WTC11 (cell line): ENCODE data around the gene PCID2. TPM values are rescaled to one million over a fixed set of nuclear protein-coding genes. Genes with fewer than 3 reads are reported as not detected.

Source experiments
- ATAC-seq: fragments of 200-7000 bp; cut with Tn5 transposase; 2 replicates; pipeline ENCODE4 v1.10.0; 2021; ENCODE audit warnings: mild to moderate bottlenecking, moderate library complexity
- CTCF ChIA-PET: fragments of 300-600 bp; sonication (Branson Sonifier 250); formaldehyde crosslinking; loops from one replicate; lab custom pipeline; 2021; ENCODE audit warnings: antibody characterized with exemption; lab: Charles Lee
- POLR2A ChIA-PET: fragments of 350-600 bp; sonication (Branson Sonifier 250); formaldehyde crosslinking; loops from one replicate; lab custom pipeline; 2021; ENCODE audit warnings: antibody characterized with exemption; lab: Charles Lee
- DNase-seq: peaks from one replicate; pipeline ENCODE4 v3.0.0; 2021; ENCODE audit warnings: low spot score
- H3K27ac Mint-ChIP-seq: 2 replicates; pipeline ENCODE4 v1.8.0; 2021; ENCODE audit warnings: mixed read lengths
- H3K27me3 Mint-ChIP-seq: 2 replicates; pipeline ENCODE4 v1.8.0; 2021; ENCODE audit warnings: low read depth, mild to moderate bottlenecking, moderate library complexity, mixed read lengths
- H3K36me3 Mint-ChIP-seq: 2 replicates; pipeline ENCODE4 v1.8.0; 2021; ENCODE audit warnings: mixed read lengths
- H3K4me1 Mint-ChIP-seq: 2 replicates; pipeline ENCODE4 v1.8.0; 2022; ENCODE audit warnings: mixed read lengths
- H3K4me3 Mint-ChIP-seq: 2 replicates; pipeline ENCODE4 v1.8.0; 2021; ENCODE audit warnings: mild to moderate bottlenecking, moderate library complexity, mixed read lengths
- H3K9me3 Mint-ChIP-seq: 2 replicates; pipeline ENCODE4 v1.8.0; 2021; ENCODE audit warnings: mixed read lengths
- AFF4 ChIP-seq: sonication (generic); formaldehyde crosslinking; IDR thresholded peaks from 2 replicates; pipeline ENCODE4 v1.8.1; 2023; ENCODE audit warnings: mild to moderate bottlenecking, missing genetic modification reagents, borderline replicate concordance
- ATF2 ChIP-seq: sonication (generic); formaldehyde crosslinking; IDR thresholded peaks from 2 replicates; pipeline ENCODE4 v1.8.1; 2022; ENCODE audit warnings: low read depth, missing genetic modification reagents, borderline replicate concordance
- CBFB ChIP-seq: sonication (generic); formaldehyde crosslinking; IDR thresholded peaks from 2 replicates; pipeline ENCODE4 v1.8.1; 2022; ENCODE audit warnings: mild to moderate bottlenecking, low read depth, missing genetic modification reagents
- ELF4 ChIP-seq: sonication (generic); formaldehyde crosslinking; IDR thresholded peaks from 2 replicates; pipeline ENCODE4 v1.8.1; 2022; ENCODE audit warnings: low read depth, mild to moderate bottlenecking, moderate library complexity, missing genetic modification reagents
- ERG ChIP-seq: fragments of 250-450 bp; sonication (Bioruptor Pico); IDR thresholded peaks from 2 replicates; pipeline ENCODE4 v1.8.0; 2021; ENCODE audit warnings: mild to moderate bottlenecking
- FOXP1 ChIP-seq: sonication (generic); formaldehyde crosslinking; IDR thresholded peaks from 2 replicates; pipeline ENCODE4 v1.8.0; 2022; ENCODE audit warnings: missing genetic modification reagents, mild to moderate bottlenecking, moderate library complexity, borderline replicate concordance
- IRF1 ChIP-seq: sonication (generic); formaldehyde crosslinking; IDR thresholded peaks from 2 replicates; pipeline ENCODE4 v1.8.0; 2023; ENCODE audit warnings: missing genetic modification reagents
- NFE2L1 ChIP-seq: sonication (generic); formaldehyde crosslinking; IDR thresholded peaks from 2 replicates; pipeline ENCODE4 v1.8.1; 2023; ENCODE audit warnings: missing genetic modification reagents
- NFYB ChIP-seq: sonication (generic); formaldehyde crosslinking; conservative IDR thresholded peaks from 2 replicates; pipeline ENCODE4 v1.8.0; 2022; ENCODE audit warnings: low read depth, missing genetic modification reagents
- NR1H2 ChIP-seq: sonication (generic); formaldehyde crosslinking; IDR thresholded peaks from 2 replicates; pipeline ENCODE4 v1.9.0; 2021; ENCODE audit warnings: mild to moderate bottlenecking, moderate library complexity, missing genetic modification reagents
- STAT6 ChIP-seq: sonication (generic); formaldehyde crosslinking; conservative IDR thresholded peaks from 2 replicates; pipeline ENCODE4 v1.8.1; 2023; ENCODE audit warnings: mild to moderate bottlenecking, low read depth, missing genetic modification reagents, moderate library complexity
- ZNF138 ChIP-seq: sonication (generic); formaldehyde crosslinking; conservative IDR thresholded peaks from 2 replicates; pipeline ENCODE4 v1.8.1; 2022; ENCODE audit warnings: mild to moderate bottlenecking, moderate library complexity, missing genetic modification reagents
- ZNF281 ChIP-seq: sonication (generic); formaldehyde crosslinking; IDR thresholded peaks from 2 replicates; pipeline ENCODE4 v1.8.0; 2023; ENCODE audit warnings: mild to moderate bottlenecking, missing genetic modification reagents
- ZNF532 ChIP-seq: fragments of 250-450 bp; sonication (Bioruptor Pico); IDR thresholded peaks from 2 replicates; pipeline ENCODE4 v1.9.0; 2021; ENCODE audit warnings: mild to moderate bottlenecking, borderline replicate concordance
- total RNA-seq: library from RNA; stranded (reverse); gene quantifications from 3 replicates; pipeline ENCODE4 v1.2.3, GENCODE V29; 2021

The PCID2 gene
- total RNA-seq, 1 experiment from 2014 or later = 69.4 TPM

- TF ChIP-seq ZNF532 (CRISPR knock-in tag) (no peak), FOXP1 (CRISPR knock-in tag) (no peak)
Measured at GRCh38 chr13:113196970-113197737, 11.3 kb downstream of the PCID2 start (continued).

GRCh38 chr13:113195360-113195759 lies 13.1 kb downstream of the PCID2 start:
- no peak for ATAC-seq
- peaks cover 76% of the 10 kb centered on the region for H3K36me3 Mint-ChIP-seq
- POLR2A ChIA-PET = no interaction called here

GRCh38 chr13:113192902-113193301 lies 15.6 kb downstream of the PCID2 start:
- peaks cover 76% of the 10 kb centered on the region for H3K36me3 Mint-ChIP-seq
- TF ChIP-seq CBFB (CRISPR knock-in tag) (no peak), ERG (CRISPR knock-in tag) (no peak), NR1H2 (CRISPR knock-in tag) (no peak), ATF2 (no peak), ZNF281 (CRISPR knock-in tag) (no peak), STAT6 (CRISPR knock-in tag) (no peak), ZNF138 (CRISPR knock-in tag) (no peak), NFE2L1 (CRISPR knock-in tag) (no peak), AFF4 (no peak)

More at GRCh38 chr13:113195360-113195759, 13.1 kb downstream of the PCID2 start:
- DNase-seq = no peak
- CTCF ChIA-PET = no interaction called here
- Mint-ChIP-seq H3K27ac (no peak overlapping the region), H3K9me3 (no peaks in the 10 kb centered on the region), H3K27me3 (no peaks in the 10 kb centered on the region), H3K4me1 (no peaks in the 10 kb centered on the region), H3K4me3 (no peak overlapping the region)
- TF ChIP-seq IRF1 (no peak), NR1H2 (CRISPR knock-in tag) (no peak), ELF4 (CRISPR knock-in tag) (no peak), NFYB (no peak)

More at GRCh38 chr13:113192902-113193301, 15.6 kb downstream of the PCID2 start:
- ChIA-PET POLR2A (no interaction called here), CTCF (no interaction called here)
- ATAC-seq = no peak
- Mint-ChIP-seq H3K27me3 (no peaks in the 10 kb centered on the region), H3K27ac (no peak overlapping the region), H3K4me3 (no peak overlapping the region), H3K9me3 (no peaks in the 10 kb centered on the region), H3K4me1 (no peaks in the 10 kb centered on the region)
- no peak for DNase-seq
